Peyer's patch (tissue), 4 donors: ENCODE measurements around the gene CGNL1.

Source experiments
- CTCF ChIP-seq, 6 experiments: fragments of 450-650 bp in 4 of 6; fragments of 200-600 bp in 2 of 6; sonication (generic) in 1 of 6; IDR thresholded peaks; one replicate each; pipeline ENCODE4 v1.5.1; 2017 to 2019; ENCODE audit warnings: antibody characterized with exemption in 6 of 6, mild to moderate bottlenecking in 3 of 6, moderate library complexity in 1 of 6
- POLR2A ChIP-seq, 2 donors: fragments of 450-650 bp; IDR thresholded peaks; one replicate each; pipeline ENCODE4 v1.5.1; 2017; ENCODE audit warnings: antibody characterized with exemption in 2 of 2, mild to moderate bottlenecking in 2 of 2, moderate library complexity in 2 of 2

GRCh38 chr15:57537072-57537471, 160.8 kb downstream of the CGNL1 start:
- TF ChIP-seq CTCF (IDR thresholded peaks at IDR 0.05) (no peak), POLR2A (IDR thresholded peaks at IDR 0.05) (no peak)
